ENCODE data around the gene SPEF1.

The SPEF1 gene

GRCh38 chr20:3729811-3730540, 51.3 kb downstream of the SPEF1 start:
- no peak for DNase-seq (ENCODE audit: low read depth)

GRCh38 chr20:3729378-3729777, 51.9 kb downstream of the SPEF1 start:
- DNase-seq (ENCODE audit: low read depth) = no peak

- DNase-seq (ENCODE audit: low read depth) = no peak
These were observed 52.4 kb downstream of the SPEF1 start for GRCh38 chr20:3728876-3729275.

GRCh38 chr20:3728354-3728753, 52.9 kb downstream of the SPEF1 start:
- no peak for DNase-seq (ENCODE audit: low read depth)
